Fibroblast of mammary gland (primary cell): ENCODE measurements around the gene EPN1.

Experiments used
- DNase-seq: peaks from one replicate; pipeline ENCODE4 v3.0.0-alpha.2; 2010; ENCODE audit warnings: low read depth
- H3K4me3 ChIP-seq: 2 replicates; pipeline ENCODE4 v1.5.1; 2011; ENCODE audit warnings: low read depth, mild to moderate bottlenecking, low read length, moderate library complexity; ENCODE audit not compliant: control insufficient read depth
- TF ChIP-seq, protein P1 (sequence below): conservative IDR thresholded peaks from 2 replicates; pipeline ENCODE4 v1.5.1; 2011; ENCODE audit warnings: low read depth, low read length, inconsistent platforms; ENCODE audit not compliant: control insufficient read depth, insufficient read depth

EPN1 gene

DNA sequence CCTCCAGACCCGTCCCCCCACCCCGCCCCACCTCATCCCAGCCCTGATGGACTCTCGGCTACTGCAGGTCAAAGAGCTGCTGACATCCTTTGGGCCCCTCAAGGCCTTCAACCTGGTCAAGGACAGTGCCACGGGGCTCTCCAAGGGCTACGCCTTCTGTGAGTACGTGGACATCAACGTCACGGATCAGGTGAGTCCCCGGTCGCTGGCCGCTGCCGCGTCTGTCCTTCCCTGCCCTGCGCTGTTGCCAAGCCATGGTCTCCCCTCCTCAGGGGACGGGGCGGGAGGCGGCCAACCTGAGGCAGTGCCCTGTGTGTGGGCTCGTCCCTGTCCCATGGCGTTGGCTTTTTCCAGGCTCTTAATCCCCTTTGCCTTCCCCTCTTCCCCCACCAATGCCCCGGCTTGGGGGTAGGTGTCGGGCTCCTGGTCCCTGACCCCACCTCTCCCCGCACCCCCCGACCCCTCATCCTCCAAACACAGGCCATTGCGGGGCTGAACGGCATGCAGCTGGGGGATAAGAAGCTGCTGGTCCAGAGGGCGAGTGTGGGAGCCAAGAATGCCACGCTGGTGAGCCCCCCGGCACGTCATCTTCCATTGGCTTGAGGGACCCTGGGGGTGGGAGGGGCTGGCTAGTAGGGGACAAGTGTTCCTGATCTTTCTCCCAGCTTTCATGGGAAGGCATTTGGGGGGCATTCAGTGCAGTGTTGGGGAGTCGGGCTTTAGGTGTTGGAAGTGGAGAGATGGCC lies 6.2 kb upstream of the EPN1 start:
- TF ChIP-seq, protein P1, sequence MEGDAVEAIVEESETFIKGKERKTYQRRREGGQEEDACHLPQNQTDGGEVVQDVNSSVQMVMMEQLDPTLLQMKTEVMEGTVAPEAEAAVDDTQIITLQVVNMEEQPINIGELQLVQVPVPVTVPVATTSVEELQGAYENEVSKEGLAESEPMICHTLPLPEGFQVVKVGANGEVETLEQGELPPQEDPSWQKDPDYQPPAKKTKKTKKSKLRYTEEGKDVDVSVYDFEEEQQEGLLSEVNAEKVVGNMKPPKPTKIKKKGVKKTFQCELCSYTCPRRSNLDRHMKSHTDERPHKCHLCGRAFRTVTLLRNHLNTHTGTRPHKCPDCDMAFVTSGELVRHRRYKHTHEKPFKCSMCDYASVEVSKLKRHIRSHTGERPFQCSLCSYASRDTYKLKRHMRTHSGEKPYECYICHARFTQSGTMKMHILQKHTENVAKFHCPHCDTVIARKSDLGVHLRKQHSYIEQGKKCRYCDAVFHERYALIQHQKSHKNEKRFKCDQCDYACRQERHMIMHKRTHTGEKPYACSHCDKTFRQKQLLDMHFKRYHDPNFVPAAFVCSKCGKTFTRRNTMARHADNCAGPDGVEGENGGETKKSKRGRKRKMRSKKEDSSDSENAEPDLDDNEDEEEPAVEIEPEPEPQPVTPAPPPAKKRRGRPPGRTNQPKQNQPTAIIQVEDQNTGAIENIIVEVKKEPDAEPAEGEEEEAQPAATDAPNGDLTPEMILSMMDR = no peak
- H3K4me3 ChIP-seq = no peak overlapping the region
- no peak for DNase-seq

DNA sequence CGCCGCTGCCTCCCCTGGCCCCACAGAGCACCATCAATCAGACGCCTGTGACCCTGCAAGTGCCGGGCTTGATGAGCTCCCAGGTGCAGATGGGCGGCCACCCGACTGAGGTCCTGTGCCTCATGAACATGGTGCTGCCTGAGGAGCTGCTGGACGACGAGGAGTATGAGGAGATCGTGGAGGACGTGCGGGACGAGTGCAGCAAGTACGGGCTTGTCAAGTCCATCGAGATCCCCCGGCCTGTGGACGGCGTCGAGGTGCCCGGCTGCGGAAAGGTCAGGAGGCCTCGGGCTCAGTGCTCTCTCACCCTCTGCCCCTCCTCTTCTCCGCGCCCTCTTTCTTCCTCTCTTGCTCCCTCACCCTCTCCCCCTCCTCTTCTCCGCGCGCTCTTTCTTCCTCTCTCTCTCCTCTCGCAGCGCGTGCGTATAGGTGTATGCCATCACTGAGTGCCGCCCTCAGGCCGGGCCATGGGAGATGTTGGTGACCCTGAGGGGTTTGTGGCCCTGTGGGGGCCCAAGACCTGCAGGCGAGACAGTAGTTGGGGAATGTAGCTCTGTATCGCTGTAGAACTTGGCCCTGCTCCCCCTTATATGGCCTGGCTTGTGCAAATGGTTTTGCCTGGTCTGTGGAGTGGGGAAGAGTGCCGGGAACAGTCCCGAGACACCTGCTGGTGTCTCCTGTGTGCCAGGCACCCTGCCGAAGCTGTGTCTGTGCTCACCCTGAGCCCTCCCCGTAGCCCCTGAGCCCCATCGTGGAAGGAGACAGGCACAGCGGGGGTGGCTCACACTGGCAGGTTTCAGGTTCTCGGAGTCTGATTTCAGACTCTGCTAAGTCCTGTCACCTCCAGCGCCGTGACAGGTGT lies 5.4 kb upstream of the EPN1 start:
- DNase-seq = no peak
- H3K4me3 ChIP-seq = no peak overlapping the region
- TF ChIP-seq, protein P1 = no peak

DNA sequence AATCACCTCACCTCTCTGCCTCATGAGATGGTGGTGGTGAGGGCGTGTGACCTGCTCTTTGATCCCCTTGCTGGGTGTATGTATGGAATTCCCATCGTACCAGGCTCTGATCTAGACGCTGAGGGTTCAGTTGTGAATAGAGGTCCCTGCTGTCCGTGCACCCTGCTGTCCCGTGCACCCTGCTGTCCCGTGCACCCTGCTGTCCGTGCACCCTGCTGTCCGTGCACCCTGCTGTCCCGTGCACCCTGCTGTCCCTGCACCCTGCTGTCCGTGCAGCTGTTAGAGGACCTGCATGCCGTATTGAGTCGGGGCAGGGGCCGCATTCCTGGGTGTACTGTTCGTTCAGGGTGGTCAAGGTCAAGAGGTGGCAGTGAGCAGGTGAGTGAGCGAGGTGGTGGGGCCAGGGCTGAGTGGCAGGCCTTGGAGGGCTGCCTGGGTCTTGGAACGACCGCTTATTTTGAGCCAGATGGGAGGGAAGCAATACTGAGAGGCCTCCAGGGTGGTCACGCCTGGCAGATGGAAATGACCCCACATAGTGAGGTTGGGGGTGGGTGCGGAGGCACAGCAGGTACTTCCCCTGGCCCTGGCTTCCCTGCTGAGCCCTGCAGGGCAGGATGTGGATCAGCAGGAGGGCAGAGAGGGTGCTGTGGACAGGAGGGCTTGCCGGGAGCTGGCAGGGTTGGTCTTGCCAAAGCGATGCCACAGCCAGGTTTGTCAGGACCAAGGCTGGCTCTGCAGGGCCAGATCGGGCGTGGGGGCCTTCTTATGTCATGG lies 4.6 kb upstream of the EPN1 start:
- TF ChIP-seq, protein P1 = no peak
- no peak for DNase-seq
- no peak overlapping the region for H3K4me3 ChIP-seq

DNA sequence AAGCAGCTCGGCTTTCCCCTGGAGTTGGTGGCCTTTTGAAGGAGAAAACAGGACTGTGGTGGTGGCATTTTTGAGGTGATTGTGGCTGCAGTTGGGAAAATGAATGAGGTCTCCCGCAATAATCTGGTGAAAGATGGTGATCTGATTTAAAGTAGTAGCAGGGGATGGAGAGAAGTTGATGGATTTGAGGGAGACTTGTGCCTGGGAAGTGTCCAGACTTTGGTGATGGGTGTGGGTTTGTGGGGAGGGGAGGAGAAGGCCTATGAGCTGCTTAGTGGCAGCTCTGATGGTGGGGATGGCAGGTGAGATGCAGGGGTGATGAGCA lies 4.0 kb upstream of the EPN1 start:
- DNase-seq = no peak
- TF ChIP-seq, protein P1 = no peak
- no peak overlapping the region for H3K4me3 ChIP-seq

DNA sequence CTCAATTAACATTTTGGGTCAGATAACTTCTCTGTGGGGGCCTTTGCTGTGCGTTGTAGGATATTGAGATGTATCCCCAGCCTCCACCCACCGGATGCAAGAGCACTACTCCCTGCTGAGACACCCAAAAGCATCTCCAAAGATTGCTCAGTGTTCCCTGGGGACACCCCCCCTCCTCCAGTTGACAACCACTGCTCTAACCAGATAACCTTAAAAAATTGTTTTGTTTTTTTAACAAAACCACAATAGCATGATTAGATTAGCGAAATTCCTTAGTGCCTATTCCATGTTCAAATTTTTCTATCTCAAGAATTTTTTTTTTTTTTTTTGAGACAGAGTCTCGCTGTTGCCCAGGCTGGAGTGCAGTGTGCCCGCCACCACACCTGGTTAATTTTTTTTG lies 2.6 kb upstream of the EPN1 start:
- no peak for DNase-seq
- no peak overlapping the region for H3K4me3 ChIP-seq
- TF ChIP-seq, protein P1 = no peak

DNA sequence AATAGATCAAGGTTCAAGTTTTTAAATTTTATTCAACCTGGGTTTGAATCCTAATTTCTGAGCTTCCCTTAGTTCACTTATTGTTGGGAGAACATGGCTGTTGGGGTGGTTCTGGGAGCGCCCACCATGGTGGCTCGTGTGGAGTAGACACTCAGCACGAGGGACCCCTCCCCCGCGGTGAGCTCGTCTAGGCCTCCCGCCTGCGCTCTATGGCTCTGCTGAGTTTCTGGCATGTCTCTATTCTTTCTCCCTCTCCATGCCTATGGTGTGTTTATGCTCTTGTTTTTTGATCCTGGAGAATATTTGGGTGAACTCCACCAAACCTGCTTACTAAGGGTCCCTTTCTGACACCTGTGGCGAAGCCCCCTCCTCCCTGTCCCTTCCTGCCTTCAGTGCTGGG lies 1.6 kb upstream of the EPN1 start:
- H3K4me3 ChIP-seq = no peak overlapping the region
- no peak for DNase-seq
- TF ChIP-seq, protein P1 = no peak
